HL-60 (cell line): Measurements from ENCODE around the gene LURAP1L.

Experiments
- DNase-seq, 2 experiments: peaks; one replicate each; pipeline ENCODE4 v3.0.0-alpha.2; 2010 to 2020; ENCODE audit warnings: low read depth in 1 of 2, low spot score in 1 of 2
- H3K27ac ChIP-seq: fragments of 250-450 bp; sonication (Bioruptor Pico); replicated peaks from 2 replicates; pipeline ENCODE4 v1.5.1; 2020; ENCODE audit warnings: mild to moderate bottlenecking, moderate library complexity
- H3K27me3 ChIP-seq: fragments of 250-450 bp; sonication (Bioruptor Pico); 2 replicates; pipeline ENCODE4 v1.5.1; 2021; ENCODE audit warnings: mild to moderate bottlenecking, moderate library complexity; ENCODE audit not compliant: insufficient read depth, poor library complexity, severe bottlenecking
- H3K4me3 ChIP-seq: replicated peaks from 2 replicates; pipeline ENCODE4 v1.5.1; 2011; ENCODE audit warnings: mild to moderate bottlenecking, control low read depth, low read length; ENCODE audit not compliant: insufficient read depth
- GABPA ChIP-seq: IDR thresholded peaks from 2 replicates; pipeline ENCODE4 v1.6.1; 2012; ENCODE audit warnings: low read depth
- POLR2AphosphoS5 ChIP-seq: IDR thresholded peaks from 2 replicates; pipeline ENCODE4 v1.6.1; 2012; ENCODE audit warnings: low read depth
- SPI1 ChIP-seq: IDR thresholded peaks from 2 replicates; pipeline ENCODE4 v1.6.1; 2012; ENCODE audit warnings: low read depth, mild to moderate bottlenecking, borderline replicate concordance
- TF ChIP-seq, protein P1 (sequence below): IDR thresholded peaks from 2 replicates; pipeline ENCODE4 v1.6.1; 2012; ENCODE audit warnings: low read depth; ENCODE audit not compliant: insufficient replicate concordance
- TF ChIP-seq, protein P2 (sequence below): IDR thresholded peaks from one replicate; pipeline ENCODE4 v1.5.1; 2011; ENCODE audit warnings: low read length, control low read depth, inconsistent platforms; ENCODE audit not compliant: insufficient read depth

Gene LURAP1L

DNA sequence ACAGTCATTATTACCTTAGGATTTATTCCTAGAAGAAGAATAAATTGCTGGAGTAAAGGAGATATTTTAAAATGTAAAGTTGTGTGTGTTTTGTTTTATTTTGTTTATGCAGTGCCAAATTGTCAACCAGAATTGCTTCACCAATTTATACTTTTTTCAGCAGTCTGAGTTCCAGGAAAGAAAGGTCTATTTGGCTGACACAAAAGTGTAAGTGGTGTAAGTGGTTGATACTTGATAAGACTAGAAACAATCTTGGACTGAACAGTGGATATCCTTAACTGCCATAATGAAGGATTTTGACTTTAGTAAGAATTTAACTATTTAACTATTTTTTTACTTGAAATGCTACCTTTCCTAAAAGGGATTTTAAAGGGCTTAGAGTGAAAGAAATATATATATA, 43.9 kb upstream of the LURAP1L start:
- H3K4me3 ChIP-seq, result no peak overlapping the region
- H3K27me3 ChIP-seq, result no peaks in the 10 kb centered on the region
- TF ChIP-seq SPI1 (no peak), POLR2AphosphoS5 (no peak), GABPA (no peak)
- TF ChIP-seq, protein P1, sequence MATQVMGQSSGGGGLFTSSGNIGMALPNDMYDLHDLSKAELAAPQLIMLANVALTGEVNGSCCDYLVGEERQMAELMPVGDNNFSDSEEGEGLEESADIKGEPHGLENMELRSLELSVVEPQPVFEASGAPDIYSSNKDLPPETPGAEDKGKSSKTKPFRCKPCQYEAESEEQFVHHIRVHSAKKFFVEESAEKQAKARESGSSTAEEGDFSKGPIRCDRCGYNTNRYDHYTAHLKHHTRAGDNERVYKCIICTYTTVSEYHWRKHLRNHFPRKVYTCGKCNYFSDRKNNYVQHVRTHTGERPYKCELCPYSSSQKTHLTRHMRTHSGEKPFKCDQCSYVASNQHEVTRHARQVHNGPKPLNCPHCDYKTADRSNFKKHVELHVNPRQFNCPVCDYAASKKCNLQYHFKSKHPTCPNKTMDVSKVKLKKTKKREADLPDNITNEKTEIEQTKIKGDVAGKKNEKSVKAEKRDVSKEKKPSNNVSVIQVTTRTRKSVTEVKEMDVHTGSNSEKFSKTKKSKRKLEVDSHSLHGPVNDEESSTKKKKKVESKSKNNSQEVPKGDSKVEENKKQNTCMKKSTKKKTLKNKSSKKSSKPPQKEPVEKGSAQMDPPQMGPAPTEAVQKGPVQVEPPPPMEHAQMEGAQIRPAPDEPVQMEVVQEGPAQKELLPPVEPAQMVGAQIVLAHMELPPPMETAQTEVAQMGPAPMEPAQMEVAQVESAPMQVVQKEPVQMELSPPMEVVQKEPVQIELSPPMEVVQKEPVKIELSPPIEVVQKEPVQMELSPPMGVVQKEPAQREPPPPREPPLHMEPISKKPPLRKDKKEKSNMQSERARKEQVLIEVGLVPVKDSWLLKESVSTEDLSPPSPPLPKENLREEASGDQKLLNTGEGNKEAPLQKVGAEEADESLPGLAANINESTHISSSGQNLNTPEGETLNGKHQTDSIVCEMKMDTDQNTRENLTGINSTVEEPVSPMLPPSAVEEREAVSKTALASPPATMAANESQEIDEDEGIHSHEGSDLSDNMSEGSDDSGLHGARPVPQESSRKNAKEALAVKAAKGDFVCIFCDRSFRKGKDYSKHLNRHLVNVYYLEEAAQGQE, result no peak
- TF ChIP-seq, protein P2, sequence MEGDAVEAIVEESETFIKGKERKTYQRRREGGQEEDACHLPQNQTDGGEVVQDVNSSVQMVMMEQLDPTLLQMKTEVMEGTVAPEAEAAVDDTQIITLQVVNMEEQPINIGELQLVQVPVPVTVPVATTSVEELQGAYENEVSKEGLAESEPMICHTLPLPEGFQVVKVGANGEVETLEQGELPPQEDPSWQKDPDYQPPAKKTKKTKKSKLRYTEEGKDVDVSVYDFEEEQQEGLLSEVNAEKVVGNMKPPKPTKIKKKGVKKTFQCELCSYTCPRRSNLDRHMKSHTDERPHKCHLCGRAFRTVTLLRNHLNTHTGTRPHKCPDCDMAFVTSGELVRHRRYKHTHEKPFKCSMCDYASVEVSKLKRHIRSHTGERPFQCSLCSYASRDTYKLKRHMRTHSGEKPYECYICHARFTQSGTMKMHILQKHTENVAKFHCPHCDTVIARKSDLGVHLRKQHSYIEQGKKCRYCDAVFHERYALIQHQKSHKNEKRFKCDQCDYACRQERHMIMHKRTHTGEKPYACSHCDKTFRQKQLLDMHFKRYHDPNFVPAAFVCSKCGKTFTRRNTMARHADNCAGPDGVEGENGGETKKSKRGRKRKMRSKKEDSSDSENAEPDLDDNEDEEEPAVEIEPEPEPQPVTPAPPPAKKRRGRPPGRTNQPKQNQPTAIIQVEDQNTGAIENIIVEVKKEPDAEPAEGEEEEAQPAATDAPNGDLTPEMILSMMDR, result no peak
- no peak overlapping the region for H3K27ac ChIP-seq
- DNase-seq, result no peak

GRCh38 chr9:12732971-12733370, 41.8 kb upstream of the LURAP1L start:
- H3K27ac ChIP-seq, result no peak overlapping the region
- no peaks in the 10 kb centered on the region for H3K27me3 ChIP-seq
- no peak for DNase-seq
- H3K4me3 ChIP-seq, result no peak overlapping the region
- TF ChIP-seq SPI1, result no peak
- TF ChIP-seq, protein P1, result no peak
- no peak for TF ChIP-seq GABPA
- TF ChIP-seq, protein P2, result no peak
- no peak for TF ChIP-seq POLR2AphosphoS5

GRCh38 chr9:12735665-12736064, 39.2 kb upstream of the LURAP1L start:
- TF ChIP-seq SPI1 (no peak), GABPA (no peak), POLR2AphosphoS5 (no peak)
- TF ChIP-seq, protein P1, result no peak
- TF ChIP-seq, protein P2, result no peak
- H3K4me3 ChIP-seq, result no peak overlapping the region
- no peak overlapping the region for H3K27ac ChIP-seq
- no peaks in the 10 kb centered on the region for H3K27me3 ChIP-seq
- DNase-seq, result no peak
